Mammary epithelial cell (primary cell): ENCODE results near the gene CEP104.

Experiments used
- CTCF ChIP-seq, 2 donors: IDR thresholded peaks in 1 of 2; conservative IDR thresholded peaks in 1 of 2; 2 replicates each; pipeline ENCODE4 v1.5.1; 2011 to 2012; ENCODE audit warnings: inconsistent platforms in 2 of 2, low read length in 2 of 2, mild to moderate bottlenecking in 2 of 2, control low read depth in 1 of 2, low read depth in 1 of 2; ENCODE audit not compliant: insufficient read depth in 1 of 2; ENCODE audit errors: extremely low read depth in 1 of 2
- EZH2 ChIP-seq: IDR thresholded peaks from 2 replicates; pipeline ENCODE4 v1.6.1; 2012; ENCODE audit warnings: low read length, inconsistent platforms, borderline replicate concordance

GRCh38 chr1:3902111-3902511 lies 45.1 kb upstream of the CEP104 start:
- TF ChIP-seq CTCF (conservative IDR thresholded peaks at IDR 0.05 in 1 of 2, IDR thresholded peaks at IDR 0.05 in 1 of 2; ENCODE audit: extremely low read depth in 1 of 2, insufficient read depth in 1 of 2, low read depth in 1 of 2, low read length in 2 of 2) (no peak), EZH2 (no peak)
